ENCODE results near the gene TKTL1. TPM values are rescaled to one million over a fixed set of nuclear protein-coding genes. Genes with fewer than 3 reads are reported as not detected.
A peak's percentile ranks its signal among the peaks of the same experiment; 100 is the strongest.

The TKTL1 gene
- total and polyA plus RNA-seq, 2 of the 8 experiments (the other 6 are each of a cell fraction or from before 2014, with no cell fraction given) = 0.05 TPM; not detected in 1

GRCh38 chrX:154352466-154352865 lies 56.9 kb downstream of the TKTL1 start:
- Histone ChIP-seq H3K4me2 (ENCODE audit: insufficient read depth in 1 of 2, low read depth in 2 of 2, low read length in 2 of 2) (no peak overlapping the region), H3K4me1 (replicated peaks in 1 of 4; ENCODE audit: control insufficient read depth in 3 of 4, insufficient read depth in 4 of 4, low read length in 3 of 4) (no peaks in the 10 kb centered on the region), H3K18ac (ENCODE audit: extremely low read depth, low read length) (no peak overlapping the region), H3K27me3 (replicated peaks in 1 of 4; ENCODE audit: control insufficient read depth in 3 of 4, extremely low read depth in 1 of 4, insufficient read depth in 3 of 4, low read length in 3 of 4) (no peaks in the 10 kb centered on the region), H3K27ac (ENCODE audit: low read depth, low read length) (no peak overlapping the region), H2BK120ac (replicated peaks; ENCODE audit: low read depth, low read length) (no peak overlapping the region), H4K8ac (ENCODE audit: extremely low read depth, insufficient read depth, low read length) (no peak overlapping the region), H3K9ac (replicated peaks in 1 of 4; ENCODE audit: extremely low read depth in 1 of 4, low read depth in 3 of 4, low read length in 3 of 4) (no peak overlapping the region), H2BK20ac (ENCODE audit: low read length) (no peak overlapping the region), H3K4me3 (ENCODE audit: extremely low read depth in 1 of 4, insufficient read depth in 2 of 4, low read depth in 3 of 4, low read length in 4 of 4) (no peak overlapping the region), H3K79me1 (ENCODE audit: low read depth, low read length) (no peaks in the 10 kb centered on the region), H2AFZ (ENCODE audit: low read length) (no peak overlapping the region), H3K79me2 (ENCODE audit: control insufficient read depth in 1 of 2, insufficient read depth in 2 of 2, low read length in 2 of 2) (no peaks in the 10 kb centered on the region), H2AK5ac (ENCODE audit: low read depth, low read length) (no peak overlapping the region), H4K20me1 (replicated peaks in 1 of 2; ENCODE audit: control insufficient read depth in 1 of 2, insufficient read depth in 2 of 2, low read length in 2 of 2) (peaks cover 0 to 28% of the 10 kb centered on the region in 2 experiments), H2BK15ac (ENCODE audit: low read length) (no peak overlapping the region), H3K36me3 (ENCODE audit: control insufficient read depth in 2 of 4, insufficient read depth in 4 of 4, low read length in 3 of 4) (peaks cover 33 to 93% (median 74%) of the 10 kb centered on the region in 4 experiments), H3K14ac (ENCODE audit: insufficient read length) (no peak overlapping the region), H4K91ac (replicated peaks; ENCODE audit: insufficient read length, low read length) (no peak overlapping the region), H2BK5ac (ENCODE audit: low read depth, low read length) (no peak overlapping the region), H3K56ac (replicated peaks; ENCODE audit: insufficient read length, low read depth, low read length) (no peak overlapping the region), H3K23me2 (ENCODE audit: low read depth, low read length) (no peaks in the 10 kb centered on the region), H3K23ac (ENCODE audit: insufficient read length) (no peak overlapping the region), H3K9me3 (ENCODE audit: insufficient read depth in 2 of 2, low read depth in 1 of 2, low read length in 1 of 2) (no peaks in the 10 kb centered on the region), H4K5ac (ENCODE audit: insufficient read length, low read depth, low read length) (no peak overlapping the region), H2BK12ac (ENCODE audit: low read depth, low read length) (no peak overlapping the region), H3K4ac (replicated peaks; ENCODE audit: insufficient read length, low read depth, low read length) (no peak overlapping the region)
- no peak for DNase-seq (ENCODE audit: low read depth in 1 of 2, low spot score in 2 of 2)
- no peak for TF ChIP-seq HDAC2 (IDR thresholded peaks at IDR 0.05; ENCODE audit: borderline replicate concordance in 1 of 2, low read depth in 2 of 2, low read length in 2 of 2)
- no peak for TF ChIP-seq KDM4A (IDR thresholded peaks at IDR 0.05; ENCODE audit: low read depth, low read length, severe bottlenecking)
- no peak for TF ChIP-seq CBX5 (IDR thresholded peaks at IDR 0.05; ENCODE audit: low read depth, low read length)
- TF ChIP-seq POU5F1 (IDR thresholded peaks at IDR 0.05; ENCODE audit: low read depth, low read length) = no peak
- no peak for TF ChIP-seq MAX (IDR thresholded peaks at IDR 0.05)
- TF ChIP-seq POLR2AphosphoS5 (IDR thresholded peaks at IDR 0.05; ENCODE audit: low read depth, low read length) = peak; percentile 27; the same call in 1 of the 2 replicates
- no peak for TF ChIP-seq MAFK (IDR thresholded peaks at IDR 0.05; ENCODE audit: low read depth, low read length)
- no peak for TF ChIP-seq SIX5 (IDR thresholded peaks at IDR 0.05; ENCODE audit: low read depth, low read length)
- POLR2A ChIA-PET (ENCODE audit: partially characterized antibody) = interaction anchor here (15.6 kb wide), 1 partner anchor 13 kb away, joined by 348 read pairs; no protein-coding TSS in a partner anchor
- CTCF ChIA-PET (ENCODE audit: partially characterized antibody) = no interaction called here
- FAIRE-seq = no peak
- WGBS, 2 experiments (ENCODE audit: extremely low coverage in 1 of 2, insufficient coverage in 1 of 2, insufficient read length in 1 of 2, insufficient replicate concordance in 2 of 2, low coverage in 1 of 2, low lambda C conversion rate in 2 of 2, missing lambda C conversion rate in 1 of 2) = 93% methylated on average over 5 of the region's 13 CpGs; no CpG with 5 or more reads in 1 of the 2 experiments
